BLaER1 treated with 17β-estradiol and CSF1 and Interleukin-3, amounts not matched to agents 10 nM and 100 nM (cell line): Measurements from ENCODE around the gene GDPD2.

Experiments
- H3K27ac ChIP-seq, 11 experiments: shearing (Covaris generic); formaldehyde crosslinking; 2 replicates each; pipeline ENCODE4 v1.8.1; 2022
- H3K27me3 ChIP-seq, 11 experiments: shearing (Covaris generic); formaldehyde crosslinking; 2 replicates each; pipeline ENCODE4 v1.8.1; 2022
- H3K36me3 ChIP-seq, 11 experiments: shearing (Covaris generic); formaldehyde crosslinking; 2 replicates each; pipeline ENCODE4 v1.8.1; 2022
- H3K4me1 ChIP-seq, 10 experiments: shearing (Covaris generic); formaldehyde crosslinking; 2 replicates each; pipeline ENCODE4 v1.8.1; 2022
- H3K4me2 ChIP-seq, 11 experiments: shearing (Covaris generic); formaldehyde crosslinking; 2 replicates each; pipeline ENCODE4 v1.8.1; 2022
- H3K4me3 ChIP-seq, 10 experiments: shearing (Covaris generic); formaldehyde crosslinking; 2 replicates each; pipeline ENCODE4 v1.8.1; 2022
- H3K9ac ChIP-seq, 11 experiments: shearing (Covaris generic); formaldehyde crosslinking; 2 replicates each; pipeline ENCODE4 v1.8.1; 2022
- H3K9me3 ChIP-seq, 11 experiments: shearing (Covaris generic); formaldehyde crosslinking; replicated peaks in 1 of 11; 2 replicates each; pipeline ENCODE4 v1.8.1; 2022
- H4K20me1 ChIP-seq, 11 experiments: shearing (Covaris generic); formaldehyde crosslinking; 2 replicates each; pipeline ENCODE4 v1.8.1; 2022
- Cebpa-rat ChIP-seq, 11 experiments: shearing (Covaris generic); IDR thresholded peaks; 2 replicates each; pipeline ENCODE4 v1.8.1; 2022

The GDPD2 gene

DNA sequence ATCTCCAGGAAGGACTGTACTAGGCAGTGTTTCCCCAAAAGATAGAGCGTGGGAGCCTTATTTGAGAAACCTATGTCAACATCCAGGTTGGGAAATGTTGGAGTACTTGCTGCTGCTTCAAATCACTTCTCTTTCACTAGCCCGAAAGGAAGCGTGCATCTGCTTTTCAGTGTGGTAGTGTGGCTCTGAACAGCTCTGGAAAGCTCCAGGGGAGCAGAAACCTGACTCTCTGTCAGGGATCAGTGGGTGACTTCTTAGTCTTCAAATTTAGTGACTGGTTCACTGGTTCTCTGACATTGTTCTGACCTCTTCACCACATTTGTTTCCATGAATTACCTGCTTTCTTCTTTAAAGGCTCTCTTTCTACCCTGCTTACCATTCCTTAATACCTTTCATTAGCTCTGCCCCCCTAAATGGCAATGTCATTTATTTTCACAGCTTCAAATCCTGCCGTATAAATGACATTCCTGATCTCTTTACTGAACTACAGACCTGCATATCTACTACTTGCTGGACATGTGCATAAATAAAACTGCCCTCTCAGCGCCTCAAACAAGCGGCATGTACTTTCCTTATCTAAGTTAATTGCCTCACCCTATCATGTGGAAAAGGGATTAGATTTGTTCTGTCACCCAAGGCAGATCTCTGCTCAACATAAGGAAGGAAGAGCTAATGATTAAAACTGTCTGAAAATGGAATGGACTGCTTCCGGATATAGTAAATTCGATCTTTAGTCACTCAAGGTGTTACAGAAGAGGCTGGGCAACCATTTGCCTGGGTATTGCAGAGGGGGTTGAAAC, 58.6 kb downstream of the GDPD2 start:
- Histone ChIP-seq H3K27me3 (peaks cover 96 to 100% (median 98%) of the 10 kb centered on the region in 11 experiments), H3K36me3 (peaks cover 0 to 63% (median 19%) of the 10 kb centered on the region in 11 experiments; a peak in 13 of 22 replicates), H3K27ac (0 out of 22 replicates have a peak overlapping the region, but pooled peaks of 1 of the 11 experiments have one; percentile 4), H4K20me1 (peaks cover 0 to 70% (median 39%) of the 10 kb centered on the region in 11 experiments; a peak in 14 of 22 replicates), H3K9me3 (no peaks in the 10 kb centered on the region), H3K4me1 (peaks cover 32 to 60% (median 44%) of the 10 kb centered on the region in 10 experiments), H3K4me3 (no peak overlapping the region), H3K4me2 (peak overlapping the region in 7 of 11 experiments; percentile 1 to 45 (median 23); a peak in 8 of 22 replicates), H3K9ac (no peak overlapping the region)
- TF ChIP-seq Cebpa-rat (IDR thresholded peaks at IDR 0.05), result no peak

GRCh38 chrX:70482300-70482699, 59.2 kb downstream of the GDPD2 start:
- H3K27ac ChIP-seq, result no peak overlapping the region
- peaks cover 94 to 100% (median 98%) of the 10 kb centered on the region in 11 experiments for H3K27me3 ChIP-seq
- no peaks in the 10 kb centered on the region for H3K9me3 ChIP-seq
- H3K4me1 ChIP-seq, result peaks cover 28 to 53% (median 38%) of the 10 kb centered on the region in 10 experiments
- no peak overlapping the region for H3K9ac ChIP-seq
- peaks cover 0 to 66% (median 37%) of the 10 kb centered on the region in 11 experiments; a peak in 14 of 22 replicates for H4K20me1 ChIP-seq
- TF ChIP-seq Cebpa-rat (IDR thresholded peaks at IDR 0.05), result no peak
- peaks cover 0 to 69% (median 24%) of the 10 kb centered on the region in 11 experiments; a peak in 13 of 22 replicates for H3K36me3 ChIP-seq
- no peak overlapping the region for H3K4me3 ChIP-seq
- no peak overlapping the region for H3K4me2 ChIP-seq
